H9 (cell line): ENCODE results near the gene TRPM2. TPM values are rescaled to one million over a fixed set of nuclear protein-coding genes. Genes with fewer than 3 reads are reported as not detected.

Experiments
- DNase-seq: peaks from one replicate; pipeline ENCODE4 v3.0.0-alpha.2; 2017
- H2AFZ ChIP-seq: one replicate; pipeline ENCODE4 v1.6.1; 2013; ENCODE audit warnings: mild to moderate bottlenecking, low read length, control low read depth, moderate library complexity
- H2AK5ac ChIP-seq: 2 replicates; pipeline ENCODE4 v1.6.1; 2013; ENCODE audit warnings: low read length, control low read depth, mixed read lengths; ENCODE audit not compliant: insufficient read length
- H2BK120ac ChIP-seq: one replicate; pipeline ENCODE4 v1.6.1; 2013; ENCODE audit warnings: low read depth, mild to moderate bottlenecking, low read length, control low read depth, inconsistent platforms; ENCODE audit not compliant: poor library complexity, severe bottlenecking
- H2BK12ac ChIP-seq: 2 replicates; pipeline ENCODE4 v1.6.1; 2013; ENCODE audit warnings: low read length, control low read depth, mixed read lengths, low read depth; ENCODE audit not compliant: insufficient read length
- H2BK15ac ChIP-seq: 2 replicates; pipeline ENCODE4 v1.6.1; 2013; ENCODE audit warnings: low read depth, low read length, control low read depth
- H2BK20ac ChIP-seq: one replicate; pipeline ENCODE4 v1.6.1; 2013; ENCODE audit warnings: low read depth, mild to moderate bottlenecking, low read length, control low read depth, inconsistent platforms; ENCODE audit not compliant: poor library complexity, severe bottlenecking
- H2BK5ac ChIP-seq: 2 replicates; pipeline ENCODE4 v1.6.1; 2013; ENCODE audit warnings: low read length, control low read depth, mixed read lengths; ENCODE audit not compliant: insufficient read length
- H3K14ac ChIP-seq: 2 replicates; pipeline ENCODE4 v1.6.1; 2013; ENCODE audit warnings: low read length, control low read depth; ENCODE audit not compliant: insufficient read depth
- H3K18ac ChIP-seq: 2 replicates; pipeline ENCODE4 v1.6.1; 2013; ENCODE audit warnings: low read depth, mild to moderate bottlenecking, mixed read lengths, low read length, control low read depth; ENCODE audit not compliant: insufficient read length
- H3K23ac ChIP-seq: 2 replicates; pipeline ENCODE4 v1.6.1; 2013; ENCODE audit warnings: low read length, control low read depth, mixed read lengths, low read depth; ENCODE audit not compliant: insufficient read length
- H3K23me2 ChIP-seq: 2 replicates; pipeline ENCODE4 v1.6.1; 2013; ENCODE audit warnings: low read depth, mild to moderate bottlenecking, mixed read lengths, low read length, control low read depth; ENCODE audit not compliant: insufficient read length, poor library complexity, severe bottlenecking
- H3K27ac ChIP-seq: 2 replicates; pipeline ENCODE4 v1.5.1; 2013; ENCODE audit warnings: low read length, control low read depth, mixed read lengths, low read depth; ENCODE audit not compliant: insufficient read length
- H3K27me3 ChIP-seq: 2 replicates; pipeline ENCODE4 v1.6.1; 2013; ENCODE audit warnings: low read length, control low read depth, inconsistent platforms; ENCODE audit not compliant: insufficient read depth
- H3K4ac ChIP-seq: 2 replicates; pipeline ENCODE4 v1.6.1; 2013; ENCODE audit warnings: low read depth, mild to moderate bottlenecking, control low read depth, inconsistent platforms, low read length, moderate library complexity
- H3K4me1 ChIP-seq: 2 replicates; pipeline ENCODE4 v1.6.1; 2013; ENCODE audit warnings: low read length, control low read depth, inconsistent platforms; ENCODE audit not compliant: insufficient read depth
- H3K4me2 ChIP-seq: 2 replicates; pipeline ENCODE4 v1.6.1; 2013; ENCODE audit warnings: low read length, control low read depth, mixed read lengths; ENCODE audit not compliant: insufficient read length, insufficient read depth
- H3K56ac ChIP-seq: 2 replicates; pipeline ENCODE4 v1.6.1; 2013; ENCODE audit warnings: low read depth, mild to moderate bottlenecking, mixed read lengths, low read length, control low read depth; ENCODE audit not compliant: insufficient read length
- H3K79me1 ChIP-seq: 2 replicates; pipeline ENCODE4 v1.6.1; 2013; ENCODE audit warnings: low read depth, mild to moderate bottlenecking, moderate library complexity, low read length, control low read depth, inconsistent platforms; ENCODE audit not compliant: insufficient read depth, poor library complexity, severe bottlenecking
- H3K79me2 ChIP-seq: 2 replicates; pipeline ENCODE4 v1.6.1; 2013; ENCODE audit warnings: low read length, control low read depth, inconsistent platforms; ENCODE audit not compliant: insufficient read depth
- H3K9ac ChIP-seq: 2 replicates; pipeline ENCODE4 v1.6.1; 2013; ENCODE audit warnings: low read length, control low read depth, mixed read lengths; ENCODE audit not compliant: insufficient read length; ENCODE audit errors: extremely low read depth
- H3K9me3 ChIP-seq: one replicate; pipeline ENCODE4 v1.6.1; 2013; ENCODE audit warnings: low read depth, low read length, inconsistent platforms; ENCODE audit not compliant: control insufficient read depth
- H3T11ph ChIP-seq: one replicate; pipeline ENCODE4 v1.6.1; 2013; ENCODE audit warnings: mild to moderate bottlenecking, low read length, control low read depth, inconsistent platforms
- H4K20me1 ChIP-seq: one replicate; pipeline ENCODE4 v1.6.1; 2013; ENCODE audit not compliant: control insufficient read depth, insufficient read length, insufficient read depth
- H4K5ac ChIP-seq: 2 replicates; pipeline ENCODE4 v1.6.1; 2013; ENCODE audit warnings: low read depth, mild to moderate bottlenecking, mixed read lengths, low read length, control low read depth; ENCODE audit not compliant: insufficient read length
- H4K8ac ChIP-seq: replicated peaks from 2 replicates; pipeline ENCODE4 v1.6.1; 2013; ENCODE audit warnings: low read length, control low read depth, mixed read lengths, low read depth; ENCODE audit not compliant: insufficient read length
- H4K91ac ChIP-seq: 2 replicates; pipeline ENCODE4 v1.6.1; 2013; ENCODE audit warnings: low read depth, mild to moderate bottlenecking, moderate library complexity, mixed read lengths, low read length, control low read depth; ENCODE audit not compliant: insufficient read length
- H3K27ac Mint-ChIP-seq, 3 experiments: 2 replicates in 2 of 3; 3 replicates in 1 of 3; pipeline ENCODE4 v1.8.0; 2020 to 2021; ENCODE audit warnings: mixed read lengths in 3 of 3, mild to moderate bottlenecking in 1 of 3, moderate library complexity in 1 of 3
- H3K27me3 Mint-ChIP-seq: 2 replicates; pipeline ENCODE4 v1.8.0; 2021; ENCODE audit warnings: low read depth, mild to moderate bottlenecking, moderate library complexity, mixed read lengths
- H3K36me3 Mint-ChIP-seq, 3 experiments: 2 replicates in 2 of 3; 3 replicates in 1 of 3; pipeline ENCODE4 v1.8.0; 2020 to 2021; ENCODE audit warnings: low read depth in 3 of 3, mixed read lengths in 3 of 3; ENCODE audit not compliant: insufficient read depth in 1 of 3
- H3K4me1 Mint-ChIP-seq, 2 experiments: 2 replicates each; pipeline ENCODE4 v1.8.0; 2020; ENCODE audit warnings: mixed read lengths in 2 of 2
- H3K4me3 Mint-ChIP-seq, 2 experiments: 2 replicates in 1 of 2; 3 replicates in 1 of 2; pipeline ENCODE4 v1.8.0; 2020 to 2021; ENCODE audit warnings: mild to moderate bottlenecking in 2 of 2, mixed read lengths in 2 of 2, moderate library complexity in 1 of 2
- H3K9me3 Mint-ChIP-seq, 2 experiments: 2 replicates in 1 of 2; 3 replicates in 1 of 2; pipeline ENCODE4 v1.8.0; 2020; ENCODE audit warnings: mild to moderate bottlenecking in 2 of 2, mixed read lengths in 2 of 2, moderate library complexity in 1 of 2
- WGBS: extraction: QIAGEN DNeasy Blood & Tissue Kit; methylation state at CpG from one replicate; pipeline ENCODE4 v1.1.7; 2013; ENCODE audit warnings: missing lambda C conversion rate, low lambda C conversion rate, mixed read lengths; ENCODE audit not compliant: insufficient read length; ENCODE audit errors: extremely low coverage; 5-methylcytosine and 5-hydroxymethylcytosine counted together
- total RNA-seq: library from RNA; stranded (reverse); gene quantifications from 2 replicates; pipeline ENCODE4 v1.2.1, GENCODE V29; 2021
- TF ChIP-seq, protein P1 (sequence below): fragments of 200-600 bp; sonication (generic); conservative IDR thresholded peaks from 3 replicates; pipeline ENCODE4 v1.8.0; 2021; ENCODE audit warnings: antibody characterized with exemption, mild to moderate bottlenecking

Gene TRPM2
- total RNA-seq, 1 experiment from 2014 or later, result 0.68 TPM

DNA sequence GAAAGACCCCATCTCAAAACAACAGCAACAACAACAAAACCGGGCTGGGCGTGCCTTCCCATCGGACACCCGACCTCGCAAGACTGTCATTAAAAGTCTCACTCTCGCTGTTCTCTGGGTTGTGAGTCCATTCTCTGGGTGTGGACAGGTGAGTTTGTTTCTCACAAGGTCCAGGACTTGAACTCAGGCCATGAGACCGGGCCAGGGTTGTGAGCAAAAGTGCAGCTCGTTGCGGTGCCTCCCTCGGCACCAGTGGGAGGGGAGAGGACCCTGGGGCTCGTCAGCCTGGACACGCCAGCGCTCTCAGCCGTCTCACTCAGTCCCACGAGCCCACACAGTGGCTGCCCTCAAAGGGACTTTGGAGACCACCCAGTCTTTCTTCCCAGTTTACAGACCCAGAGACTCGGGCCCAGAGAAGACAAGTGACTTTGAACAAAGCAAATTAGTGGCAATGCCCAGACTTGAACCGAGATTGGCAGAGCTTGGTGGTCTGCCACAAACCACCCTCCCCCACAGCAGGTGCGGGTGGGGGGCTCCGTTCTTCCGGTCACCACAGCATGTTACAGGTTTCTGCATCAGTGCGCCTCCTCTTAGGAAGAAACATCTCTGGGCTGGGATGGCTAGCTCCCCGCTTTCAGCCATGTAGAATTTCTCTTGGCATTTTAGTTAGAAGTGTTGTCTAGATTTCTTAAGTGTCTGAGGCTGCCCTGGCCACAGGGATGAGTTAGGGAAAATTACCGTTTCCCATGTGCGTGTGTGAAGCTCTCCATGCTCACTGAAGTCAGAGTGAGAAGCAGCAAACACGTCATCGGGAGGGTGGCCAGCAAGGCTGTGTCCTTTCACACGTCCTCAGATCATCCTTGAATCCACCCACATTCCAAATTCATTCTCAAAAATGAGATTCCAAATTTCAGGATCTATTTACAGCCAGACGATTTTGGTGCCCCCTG, 130.1 kb downstream of the TRPM2 start:
- no CpG with 5 or more reads among the region's 28 CpGs for WGBS
- Histone ChIP-seq H3K9ac (no peak overlapping the region), H3K14ac (no peak overlapping the region), H2BK20ac (no peak overlapping the region), H2BK120ac (no peak overlapping the region), H2BK15ac (no peak overlapping the region), H3K27ac (no peak overlapping the region), H3K23me2 (peaks cover 3% of the 10 kb centered on the region), H3T11ph (no peak overlapping the region), H3K4me1 (no peaks in the 10 kb centered on the region; the same call in 1 of the 2 replicates), H4K5ac (no peak overlapping the region), H3K4ac (no peak overlapping the region), H3K23ac (no peak overlapping the region), H3K9me3 (no peaks in the 10 kb centered on the region), H3K79me2 (peaks cover 4% of the 10 kb centered on the region; the same call in 1 of the 2 replicates), H2BK5ac (no peak overlapping the region), H3K18ac (no peak overlapping the region), H2AK5ac (no peak overlapping the region), H3K56ac (no peak overlapping the region), H2AFZ (no peak overlapping the region), H4K8ac (no peak overlapping the region), H2BK12ac (no peak overlapping the region), H4K91ac (no peak overlapping the region), H3K4me2 (no peak overlapping the region), H3K27me3 (no peaks in the 10 kb centered on the region), H3K79me1 (no peaks in the 10 kb centered on the region), H4K20me1 (no peaks in the 10 kb centered on the region)
- no peak for DNase-seq
- peaks cover 5% of the 10 kb centered on the region for H3K27me3 Mint-ChIP-seq
- peaks cover 14 to 29% of the 10 kb centered on the region in 2 experiments for H3K4me1 Mint-ChIP-seq
- TF ChIP-seq, protein P1, sequence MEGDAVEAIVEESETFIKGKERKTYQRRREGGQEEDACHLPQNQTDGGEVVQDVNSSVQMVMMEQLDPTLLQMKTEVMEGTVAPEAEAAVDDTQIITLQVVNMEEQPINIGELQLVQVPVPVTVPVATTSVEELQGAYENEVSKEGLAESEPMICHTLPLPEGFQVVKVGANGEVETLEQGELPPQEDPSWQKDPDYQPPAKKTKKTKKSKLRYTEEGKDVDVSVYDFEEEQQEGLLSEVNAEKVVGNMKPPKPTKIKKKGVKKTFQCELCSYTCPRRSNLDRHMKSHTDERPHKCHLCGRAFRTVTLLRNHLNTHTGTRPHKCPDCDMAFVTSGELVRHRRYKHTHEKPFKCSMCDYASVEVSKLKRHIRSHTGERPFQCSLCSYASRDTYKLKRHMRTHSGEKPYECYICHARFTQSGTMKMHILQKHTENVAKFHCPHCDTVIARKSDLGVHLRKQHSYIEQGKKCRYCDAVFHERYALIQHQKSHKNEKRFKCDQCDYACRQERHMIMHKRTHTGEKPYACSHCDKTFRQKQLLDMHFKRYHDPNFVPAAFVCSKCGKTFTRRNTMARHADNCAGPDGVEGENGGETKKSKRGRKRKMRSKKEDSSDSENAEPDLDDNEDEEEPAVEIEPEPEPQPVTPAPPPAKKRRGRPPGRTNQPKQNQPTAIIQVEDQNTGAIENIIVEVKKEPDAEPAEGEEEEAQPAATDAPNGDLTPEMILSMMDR, result no peak
- peak overlapping the region in 1 of 2 experiments; percentile 12; a peak in 2 of 5 replicates for H3K4me3 Mint-ChIP-seq
- H3K36me3 Mint-ChIP-seq, result peaks cover 0 to 4% (median 3%) of the 10 kb centered on the region in 3 experiments; a peak in 3 of 7 replicates
- peak overlapping the region in 1 of 3 experiments; percentile 29; a peak in 1 of 7 replicates for H3K27ac Mint-ChIP-seq
- peaks cover 10 to 12% of the 10 kb centered on the region in 2 experiments for H3K9me3 Mint-ChIP-seq
